Measurements from ENCODE around the gene TRABD2B.

The TRABD2B gene

GRCh38 chr1:47871799-47872353 is 125.3 kb downstream of the TRABD2B start:
- no peak for FAIRE-seq

- FAIRE-seq = no peak
These were observed 126.1 kb downstream of the TRABD2B start for GRCh38 chr1:47870946-47871676.

GRCh38 chr1:47870480-47870879 is 126.7 kb downstream of the TRABD2B start:
- no peak for FAIRE-seq

GRCh38 chr1:47868348-47868676 is 128.9 kb downstream of the TRABD2B start:
- no peak for FAIRE-seq

GRCh38 chr1:47867438-47868347 is 129.5 kb downstream of the TRABD2B start:
- no peak for FAIRE-seq

GRCh38 chr1:47866601-47867437 is 130.4 kb downstream of the TRABD2B start:
- FAIRE-seq = no peak

GRCh38 chr1:47865881-47866535 is 131.2 kb downstream of the TRABD2B start:
- FAIRE-seq = no peak

- FAIRE-seq = no peak
These were observed 138.0 kb downstream of the TRABD2B start for GRCh38 chr1:47859092-47859743.

GRCh38 chr1:47856996-47857395 is 140.2 kb downstream of the TRABD2B start:
- FAIRE-seq = no peak

GRCh38 chr1:47855230-47855629 is 142.0 kb downstream of the TRABD2B start:
- FAIRE-seq = no peak

GRCh38 chr1:47854552-47855144 is 142.5 kb downstream of the TRABD2B start:
- FAIRE-seq = no peak

- FAIRE-seq = no peak
These were observed 143.3 kb downstream of the TRABD2B start for GRCh38 chr1:47853852-47854251.

GRCh38 chr1:47853059-47853458 is 144.1 kb downstream of the TRABD2B start:
- FAIRE-seq = no peak

GRCh38 chr1:47852006-47852718 is 145.0 kb downstream of the TRABD2B start:
- FAIRE-seq = no peak

GRCh38 chr1:47850451-47850850 is 146.7 kb downstream of the TRABD2B start:
- no peak for FAIRE-seq

GRCh38 chr1:47849591-47850261 is 147.5 kb downstream of the TRABD2B start:
- FAIRE-seq = no peak

- no peak for FAIRE-seq
These were observed 148.1 kb downstream of the TRABD2B start for GRCh38 chr1:47849005-47849521.

GRCh38 chr1:47847763-47848162 is 149.4 kb downstream of the TRABD2B start:
- no peak for FAIRE-seq

- no peak for FAIRE-seq
These were observed 152.6 kb downstream of the TRABD2B start for GRCh38 chr1:47844558-47844955.

Measured in TTC549 (cell line).